ENCODE measurements around the gene PFKFB3.

PFKFB3 gene

GRCh38 chr10:6299743-6300105 lies 97.0 kb downstream of the PFKFB3 start:
- H3K27me3 ChIP-seq (ENCODE audit: control insufficient read depth, insufficient read depth, low read length), result no peaks in the 10 kb centered on the region
- DNase-seq (ENCODE audit: low read depth, low spot score), result no peak
- no peak overlapping the region for H3K4me3 ChIP-seq (ENCODE audit: low read length)
- no CpG with 5 or more reads among the region's 2 CpGs for WGBS (ENCODE audit: insufficient coverage, insufficient read length)
- H3K36me3 ChIP-seq (ENCODE audit: control insufficient read depth, insufficient read depth, low read length), result no peaks in the 10 kb centered on the region
- H3K9me3 ChIP-seq (ENCODE audit: control insufficient read depth, insufficient read depth, low read length), result no peaks in the 10 kb centered on the region
- no peak overlapping the region for H3K27ac ChIP-seq (ENCODE audit: low read length)
- H3K4me1 ChIP-seq (ENCODE audit: control insufficient read depth, insufficient read depth, low read length), result no peaks in the 10 kb centered on the region

- WGBS (ENCODE audit: insufficient coverage, insufficient read length), result no CpG with 5 or more reads among the region's 14 CpGs
- no peak overlapping the region for H3K4me3 ChIP-seq (ENCODE audit: low read length)
- H3K27ac ChIP-seq (ENCODE audit: low read length), result no peak overlapping the region
- no peak for DNase-seq (ENCODE audit: low read depth, low spot score)
- H3K36me3 ChIP-seq (ENCODE audit: control insufficient read depth, insufficient read depth, low read length), result no peaks in the 10 kb centered on the region
- no peaks in the 10 kb centered on the region for H3K27me3 ChIP-seq (ENCODE audit: control insufficient read depth, insufficient read depth, low read length)
- H3K9me3 ChIP-seq (ENCODE audit: control insufficient read depth, insufficient read depth, low read length), result no peaks in the 10 kb centered on the region
- no peaks in the 10 kb centered on the region for H3K4me1 ChIP-seq (ENCODE audit: control insufficient read depth, insufficient read depth, low read length)
Observed at GRCh38 chr10:6300106-6300783, 97.5 kb downstream of the PFKFB3 start.

- H3K27ac ChIP-seq (ENCODE audit: low read length), result no peak overlapping the region
- no CpG with 5 or more reads among the region's 5 CpGs for WGBS (ENCODE audit: insufficient coverage, insufficient read length)
- DNase-seq (ENCODE audit: low read depth, low spot score), result no peak
- no peaks in the 10 kb centered on the region for H3K4me1 ChIP-seq (ENCODE audit: control insufficient read depth, insufficient read depth, low read length)
- no peak overlapping the region for H3K4me3 ChIP-seq (ENCODE audit: low read length)
- H3K9me3 ChIP-seq (ENCODE audit: control insufficient read depth, insufficient read depth, low read length), result no peaks in the 10 kb centered on the region
- no peaks in the 10 kb centered on the region for H3K27me3 ChIP-seq (ENCODE audit: control insufficient read depth, insufficient read depth, low read length)
- no peaks in the 10 kb centered on the region for H3K36me3 ChIP-seq (ENCODE audit: control insufficient read depth, insufficient read depth, low read length)
Observed at GRCh38 chr10:6300784-6301460, 98.2 kb downstream of the PFKFB3 start.

GRCh38 chr10:6301488-6302075 lies 98.8 kb downstream of the PFKFB3 start:
- no peaks in the 10 kb centered on the region for H3K4me1 ChIP-seq (ENCODE audit: control insufficient read depth, insufficient read depth, low read length)
- no peak for DNase-seq (ENCODE audit: low read depth, low spot score)
- WGBS (ENCODE audit: insufficient coverage, insufficient read length), result no CpG with 5 or more reads among the region's 7 CpGs
- no peak overlapping the region for H3K4me3 ChIP-seq (ENCODE audit: low read length)
- H3K27me3 ChIP-seq (ENCODE audit: control insufficient read depth, insufficient read depth, low read length), result no peaks in the 10 kb centered on the region
- no peaks in the 10 kb centered on the region for H3K9me3 ChIP-seq (ENCODE audit: control insufficient read depth, insufficient read depth, low read length)
- H3K36me3 ChIP-seq (ENCODE audit: control insufficient read depth, insufficient read depth, low read length), result no peaks in the 10 kb centered on the region
- H3K27ac ChIP-seq (ENCODE audit: low read length), result no peak overlapping the region
